A673 (cell line): ENCODE results near the gene MMP8. TPM values are rescaled to one million over a fixed set of nuclear protein-coding genes. Genes with fewer than 3 reads are reported as not detected.

Experiments used
- BruUV-seq: library from RNA; stranded (reverse); fragments of 400-500 nt; replicated peaks from 2 replicates; lab custom pipeline; 2021; lab: Mats Ljungman, UMichigan
- CTCF ChIA-PET: fragments of 300-600 bp; sonication (Branson Sonifier 250); formaldehyde crosslinking; loops from one replicate; lab custom pipeline; 2022; ENCODE audit warnings: antibody characterized with exemption; lab: Charles Lee
- POLR2A ChIA-PET: fragments of 300-600 bp; sonication (Branson Sonifier 250); formaldehyde crosslinking; loops from one replicate; lab custom pipeline; 2022; ENCODE audit warnings: antibody characterized with exemption; ENCODE audit not compliant: low non-redundant PET; lab: Charles Lee
- DNase-seq: peaks from one replicate; pipeline ENCODE4 v3.0.0-alpha.2; 2015; ENCODE audit warnings: low spot score
- H3K27ac ChIP-seq: fragments of 200-600 bp; sonication (generic); 2 replicates; pipeline ENCODE4 v1.5.1; 2016; ENCODE audit warnings: mixed run types, low read depth, mild to moderate bottlenecking, mixed read lengths, antibody characterized with exemption, low read length; ENCODE audit not compliant: poor library complexity, severe bottlenecking
- H3K27me3 ChIP-seq: fragments of 200-600 bp; sonication (generic); replicated peaks from 2 replicates; pipeline ENCODE4 v1.6.1; 2017; ENCODE audit warnings: mixed run types, low read depth, mild to moderate bottlenecking, mixed read lengths, antibody characterized with exemption, low read length; ENCODE audit not compliant: insufficient read depth, poor library complexity
- H3K36me3 ChIP-seq: fragments of 200-600 bp; sonication (generic); 2 replicates; pipeline ENCODE4 v1.6.1; 2016; ENCODE audit warnings: mixed run types, mild to moderate bottlenecking, mixed read lengths, antibody characterized with exemption, low read length; ENCODE audit not compliant: insufficient read depth, poor library complexity, severe bottlenecking
- H3K4me1 ChIP-seq: fragments of 200-600 bp; sonication (generic); 2 replicates; pipeline ENCODE4 v1.6.1; 2017; ENCODE audit warnings: mixed run types, mild to moderate bottlenecking, mixed read lengths, antibody characterized with exemption, low read length; ENCODE audit not compliant: insufficient read depth, poor library complexity, severe bottlenecking
- H3K4me3 ChIP-seq: fragments of 200-600 bp; sonication (generic); 2 replicates; pipeline ENCODE4 v1.5.1; 2016; ENCODE audit warnings: low read depth, mixed run types, mild to moderate bottlenecking, mixed read lengths, low read length; ENCODE audit not compliant: poor library complexity, severe bottlenecking
- H3K9me3 ChIP-seq: fragments of 200-600 bp; sonication (generic); 2 replicates; pipeline ENCODE4 v1.6.1; 2016; ENCODE audit warnings: mixed run types, low read depth, mild to moderate bottlenecking, mixed read lengths, antibody characterized with exemption, low read length; ENCODE audit not compliant: poor library complexity, severe bottlenecking
- EZH2 ChIP-seq: fragments of 200-600 bp; sonication (generic); IDR thresholded peaks from 2 replicates; pipeline ENCODE4 v1.6.1; 2017; ENCODE audit warnings: borderline replicate concordance, low read depth, mild to moderate bottlenecking, mixed read lengths, antibody characterized with exemption, low read length; ENCODE audit not compliant: poor library complexity, severe bottlenecking
- intact Hi-C: fragments of 100-400 bp; cut with micrococcal nuclease; formaldehyde crosslinking; loops from one replicate; pipeline ENCODE4 v1.10.0; 2022; ENCODE audit not compliant: unreplicated experiment
- total RNA-seq: library from RNA; stranded (reverse); gene quantifications from 2 replicates; pipeline ENCODE4 v1.2.3, GENCODE V29; 2021
- TF ChIP-seq, protein P1 (sequence below): fragments of 300-800, 200-600 bp; sonication (generic); conservative IDR thresholded peaks from 2 replicates; pipeline ENCODE4 v1.5.1; 2017; ENCODE audit warnings: low read depth, mild to moderate bottlenecking, antibody characterized with exemption, low read length, moderate library complexity, mixed read lengths

The MMP8 gene
- total RNA-seq, 1 experiment from 2014 or later = 0.21 TPM

DNA sequence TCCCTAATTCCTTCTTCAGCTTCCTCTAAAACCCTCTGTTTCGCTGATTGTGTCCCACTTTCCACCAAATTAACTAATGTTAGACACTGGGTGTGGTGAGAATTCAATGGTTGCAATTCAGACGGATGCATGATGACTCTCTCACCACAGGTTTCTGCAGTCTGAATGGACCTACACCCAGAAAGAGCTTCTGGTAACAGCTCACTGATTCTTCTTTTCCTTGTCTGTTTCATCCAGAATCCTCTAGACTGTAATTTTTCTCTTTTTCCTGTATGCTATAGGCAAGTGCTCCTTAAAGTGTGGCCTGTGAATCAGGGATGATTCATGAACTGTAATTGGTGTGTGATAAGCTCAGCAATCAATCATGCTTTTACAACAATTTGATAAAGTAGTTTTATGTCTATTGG is 37.6 kb upstream of the MMP8 start:
- BruUV-seq = TSS peak; percentile 67
- Histone ChIP-seq H3K4me3 (no peak overlapping the region), H3K9me3 (no peaks in the 10 kb centered on the region), H3K27ac (peak overlapping the region; percentile 72), H3K36me3 (no peaks in the 10 kb centered on the region), H3K4me1 (peaks cover 29% of the 10 kb centered on the region), H3K27me3 (no peaks in the 10 kb centered on the region)
- intact Hi-C loops = no loop called here
- peak; percentile 48 for DNase-seq
- no peak for TF ChIP-seq EZH2
- TF ChIP-seq, protein P1, sequence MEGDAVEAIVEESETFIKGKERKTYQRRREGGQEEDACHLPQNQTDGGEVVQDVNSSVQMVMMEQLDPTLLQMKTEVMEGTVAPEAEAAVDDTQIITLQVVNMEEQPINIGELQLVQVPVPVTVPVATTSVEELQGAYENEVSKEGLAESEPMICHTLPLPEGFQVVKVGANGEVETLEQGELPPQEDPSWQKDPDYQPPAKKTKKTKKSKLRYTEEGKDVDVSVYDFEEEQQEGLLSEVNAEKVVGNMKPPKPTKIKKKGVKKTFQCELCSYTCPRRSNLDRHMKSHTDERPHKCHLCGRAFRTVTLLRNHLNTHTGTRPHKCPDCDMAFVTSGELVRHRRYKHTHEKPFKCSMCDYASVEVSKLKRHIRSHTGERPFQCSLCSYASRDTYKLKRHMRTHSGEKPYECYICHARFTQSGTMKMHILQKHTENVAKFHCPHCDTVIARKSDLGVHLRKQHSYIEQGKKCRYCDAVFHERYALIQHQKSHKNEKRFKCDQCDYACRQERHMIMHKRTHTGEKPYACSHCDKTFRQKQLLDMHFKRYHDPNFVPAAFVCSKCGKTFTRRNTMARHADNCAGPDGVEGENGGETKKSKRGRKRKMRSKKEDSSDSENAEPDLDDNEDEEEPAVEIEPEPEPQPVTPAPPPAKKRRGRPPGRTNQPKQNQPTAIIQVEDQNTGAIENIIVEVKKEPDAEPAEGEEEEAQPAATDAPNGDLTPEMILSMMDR = no peak
- POLR2A ChIA-PET = interaction anchor here (1.2 kb wide), 1 partner anchor 46 kb away, joined by 3 read pairs; no protein-coding TSS in a partner anchor
- CTCF ChIA-PET = no interaction called here

DNA sequence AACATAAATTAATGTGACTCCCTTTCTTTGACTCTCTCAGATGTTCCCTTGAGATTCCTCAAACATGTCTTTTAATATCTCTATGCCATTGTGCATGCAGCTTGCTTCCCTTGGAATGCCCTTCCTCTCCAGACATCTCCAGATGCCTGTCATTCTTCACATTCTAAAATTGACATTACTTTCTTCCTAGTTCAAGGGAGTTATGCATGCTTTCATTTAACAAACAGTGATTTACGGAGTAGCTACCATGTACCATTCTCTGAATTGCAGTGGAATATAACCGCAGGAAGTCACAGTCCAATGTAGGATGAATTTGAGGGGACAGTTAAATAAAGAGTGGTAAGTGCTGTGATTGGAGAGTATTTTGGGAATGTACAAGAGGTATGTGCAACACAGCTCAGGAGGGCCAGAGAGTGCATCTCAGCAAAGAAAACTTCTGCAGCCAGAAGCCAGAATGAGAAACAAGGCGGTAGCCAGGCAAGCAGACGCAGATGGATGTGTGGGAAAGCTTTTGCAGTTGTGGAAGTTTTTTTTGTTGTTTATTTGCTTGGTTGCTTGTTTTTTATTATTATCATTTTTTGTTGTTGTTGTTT is 37.0 kb upstream of the MMP8 start:
- Histone ChIP-seq H3K9me3 (no peaks in the 10 kb centered on the region), H3K27ac (peak overlapping the region; percentile 72)
- POLR2A ChIA-PET = interaction anchor here (0.7 to 1.2 kb wide), 2 partner anchors 46 to 110 kb away, joined by 3 to 4 read pairs; no protein-coding TSS in a partner anchor

DNA sequence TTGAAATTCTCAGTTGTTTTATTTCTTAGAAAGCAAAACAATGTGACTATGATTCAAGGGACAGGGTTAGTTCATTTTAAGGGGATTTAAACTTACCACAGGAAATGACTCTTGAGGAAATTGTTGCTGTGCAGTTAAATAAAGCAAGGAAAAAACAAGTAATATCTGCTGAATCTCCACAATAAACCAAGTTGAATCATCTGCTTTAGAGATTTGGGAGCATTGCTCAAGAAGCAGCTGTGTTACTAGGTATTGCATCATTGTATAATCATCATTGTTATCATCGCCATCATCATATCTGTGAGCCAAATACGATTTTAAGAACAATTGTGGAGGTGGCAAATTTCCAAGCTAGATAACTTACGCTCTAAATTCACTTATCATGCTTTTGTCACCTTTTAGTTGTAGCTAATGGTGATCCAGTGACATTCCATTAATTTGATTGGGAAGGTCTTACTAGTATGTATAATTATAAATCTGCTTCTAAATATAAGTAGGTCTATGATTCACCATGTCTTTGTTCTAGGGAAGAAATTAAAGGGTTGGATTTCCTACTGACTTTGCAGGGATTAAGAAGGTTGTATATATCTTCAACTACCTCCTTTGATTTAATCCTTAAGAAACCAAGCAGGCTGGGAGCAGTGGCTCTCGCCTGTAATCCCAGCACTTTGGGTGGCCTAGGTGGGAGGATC is 35.7 kb upstream of the MMP8 start:
- H3K4me3 ChIP-seq = no peak overlapping the region
- DNase-seq = peak; percentile 97
- no peak for TF ChIP-seq EZH2
- TF ChIP-seq, protein P1 = no peak

More for the DNA sequence above, 37.0 kb upstream of the MMP8 start:
- Histone ChIP-seq H3K36me3 (no peaks in the 10 kb centered on the region), H3K27me3 (no peaks in the 10 kb centered on the region), H3K4me3 (no peak overlapping the region), H3K4me1 (peaks cover 29% of the 10 kb centered on the region)
- BruUV-seq = no TSS peak
- CTCF ChIA-PET = no interaction called here
- TF ChIP-seq, protein P1 = no peak
- no peak for TF ChIP-seq EZH2
- DNase-seq = peak; percentile 74
- intact Hi-C loops = no loop called here

More for the DNA sequence above, 35.7 kb upstream of the MMP8 start:
- H3K36me3 ChIP-seq = no peaks in the 10 kb centered on the region
- peaks cover 29% of the 10 kb centered on the region for H3K4me1 ChIP-seq
- peak overlapping the region; percentile 72 for H3K27ac ChIP-seq
- ChIA-PET CTCF (no interaction called here), POLR2A (no interaction called here)
- BruUV-seq = no TSS peak
- intact Hi-C loops = no loop called here
- no peaks in the 10 kb centered on the region for H3K27me3 ChIP-seq
- no peaks in the 10 kb centered on the region for H3K9me3 ChIP-seq
